SHP77 (cell line): Measurements from ENCODE around the gene EFNB2.

Experiments used
- DNase-seq, 2 experiments: peaks; one replicate each; lab custom pipeline; 2025; lab: John Stamatoyannopoulos, UW

EFNB2 gene

GRCh38 chr13:106525865-106526264 lies 9.6 kb downstream of the EFNB2 start:
- no peak for DNase-seq

- DNase-seq: no peak
Measured at GRCh38 chr13:106524108-106524507, 11.4 kb downstream of the EFNB2 start.

- no peak for DNase-seq
Measured at GRCh38 chr13:106523576-106523975, 11.9 kb downstream of the EFNB2 start.

GRCh38 chr13:106522898-106523525 lies 12.4 kb downstream of the EFNB2 start:
- DNase-seq: no peak

- DNase-seq: no peak
Measured at GRCh38 chr13:106522112-106522705, 13.3 kb downstream of the EFNB2 start.

- no peak for DNase-seq
Measured at GRCh38 chr13:106521095-106521799, 14.2 kb downstream of the EFNB2 start.

- DNase-seq: no peak
Measured at GRCh38 chr13:106520251-106521054, 15.0 kb downstream of the EFNB2 start.

GRCh38 chr13:106518512-106518911 lies 16.9 kb downstream of the EFNB2 start:
- no peak for DNase-seq

- no peak for DNase-seq
Measured at GRCh38 chr13:106517109-106517847, 18.2 kb downstream of the EFNB2 start.

- DNase-seq: no peak
Measured at GRCh38 chr13:106515635-106516254, 19.7 kb downstream of the EFNB2 start.

GRCh38 chr13:106514928-106515634 lies 20.4 kb downstream of the EFNB2 start:
- DNase-seq: no peak

GRCh38 chr13:106513025-106513983 lies 22.2 kb downstream of the EFNB2 start:
- no peak for DNase-seq

- DNase-seq: peak in 1 of 2 experiments; percentile 27
Measured at GRCh38 chr13:106507560-106508274, 27.7 kb downstream of the EFNB2 start.

GRCh38 chr13:106506286-106506685 lies 29.2 kb downstream of the EFNB2 start:
- no peak for DNase-seq

GRCh38 chr13:106505732-106506131 lies 29.7 kb downstream of the EFNB2 start:
- DNase-seq: no peak

GRCh38 chr13:106505295-106505694 lies 30.2 kb downstream of the EFNB2 start:
- DNase-seq: no peak

GRCh38 chr13:106503730-106504453 lies 31.6 kb downstream of the EFNB2 start:
- no peak for DNase-seq

GRCh38 chr13:106503272-106503671 lies 32.2 kb downstream of the EFNB2 start:
- DNase-seq: no peak
